ENCODE data around the gene C3orf85.

DNA sequence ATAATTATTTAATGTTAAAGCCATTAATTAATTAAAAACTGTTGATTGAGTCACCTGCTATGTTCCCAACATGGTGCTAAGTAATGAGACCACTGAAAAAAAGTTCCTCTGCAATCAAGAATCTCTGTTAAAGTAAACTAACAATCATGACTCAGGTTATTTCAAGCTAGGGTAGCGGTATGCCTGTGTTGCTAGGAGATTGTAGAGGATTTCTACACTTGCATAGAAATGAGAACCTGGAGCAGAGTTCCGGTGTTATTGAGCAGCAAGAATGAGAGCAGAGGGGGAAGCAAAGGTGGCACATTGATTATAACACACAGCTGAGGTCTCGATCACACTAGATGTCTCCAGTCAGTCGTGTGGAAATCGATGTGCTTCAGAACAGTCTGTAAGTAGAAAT, 41.4 kb downstream of the C3orf85 start:
- TF ChIP-seq CTCF (IDR thresholded peaks at IDR 0.05) (no peak), POLR2A (IDR thresholded peaks at IDR 0.05) (no peak)
